ENCODE results near the gene BCKDHB.

Gene BCKDHB

GRCh38 chr6:80331522-80331921 is 225.1 kb downstream of the BCKDHB start:
- Histone ChIP-seq H3K79me1 (ENCODE audit: low read length) (no peaks in the 10 kb centered on the region), H3K27me3 (ENCODE audit: insufficient read depth, low read length) (no peaks in the 10 kb centered on the region), H4K12ac (ENCODE audit: low read depth, low read length) (no peak overlapping the region), H3K4me2 (ENCODE audit: low read length) (no peak overlapping the region), H3K9me3 (ENCODE audit: insufficient read depth, low read depth, low read length) (no peaks in the 10 kb centered on the region), H3K18ac (ENCODE audit: low read length) (no peak overlapping the region), H3K4ac (ENCODE audit: low read depth, low read length) (no peak overlapping the region), H3K79me2 (ENCODE audit: control insufficient read depth, insufficient read depth, low read length, poor library complexity) (no peaks in the 10 kb centered on the region), H2BK5ac (ENCODE audit: low read depth, low read length, poor library complexity) (no peak overlapping the region), H2AK5ac (ENCODE audit: low read length) (no peak overlapping the region), H2BK12ac (ENCODE audit: low read length) (no peak overlapping the region), H3K36me3 (ENCODE audit: control insufficient read depth in 1 of 2, insufficient read depth in 2 of 2, low read length in 2 of 2) (no peaks in the 10 kb centered on the region), H4K8ac (ENCODE audit: low read depth, low read length) (no peak overlapping the region), H3K9ac (ENCODE audit: low read length) (no peak overlapping the region), H3K4me3 (ENCODE audit: low read depth, low read length) (no peak overlapping the region), H3K4me1 (ENCODE audit: control insufficient read depth in 1 of 2, insufficient read depth in 2 of 2, low read length in 2 of 2) (peaks cover 0 to 3% of the 10 kb centered on the region in 2 experiments), H4K91ac (ENCODE audit: low read depth, low read length) (no peak overlapping the region), H3K27ac (ENCODE audit: low read depth, low read length) (no peak overlapping the region), H3K14ac (ENCODE audit: low read length) (no peak overlapping the region), H2BK120ac (ENCODE audit: insufficient read depth, low read length, poor library complexity) (no peak overlapping the region), H2AFZ (ENCODE audit: insufficient read depth, low read length, poor library complexity) (no peak overlapping the region), H3K23ac (ENCODE audit: low read length) (no peak overlapping the region)
- no CpG with 5 or more reads among the region's 2 CpGs for WGBS (ENCODE audit: extremely low coverage, insufficient coverage, insufficient read length)
- no peak for DNase-seq

- no peaks in the 10 kb centered on the region for H3K27me3 ChIP-seq (ENCODE audit: insufficient read depth, low read length)
- H2AK5ac ChIP-seq (ENCODE audit: low read length) = no peak overlapping the region
- H2BK120ac ChIP-seq (ENCODE audit: insufficient read depth, low read length, poor library complexity) = no peak overlapping the region
- H3K4me1 ChIP-seq (ENCODE audit: control insufficient read depth in 1 of 2, insufficient read depth in 2 of 2, low read length in 2 of 2) = peaks cover 0 to 3% of the 10 kb centered on the region in 2 experiments
- no peak overlapping the region for H3K23ac ChIP-seq (ENCODE audit: low read length)
- H4K91ac ChIP-seq (ENCODE audit: low read depth, low read length) = no peak overlapping the region
- H3K9me3 ChIP-seq (ENCODE audit: insufficient read depth, low read depth, low read length) = no peaks in the 10 kb centered on the region
- H3K79me1 ChIP-seq (ENCODE audit: low read length) = no peaks in the 10 kb centered on the region
- H3K4me2 ChIP-seq (ENCODE audit: low read length) = no peak overlapping the region
- H3K18ac ChIP-seq (ENCODE audit: low read length) = no peak overlapping the region
- H3K27ac ChIP-seq (ENCODE audit: low read depth, low read length) = no peak overlapping the region
- H3K79me2 ChIP-seq (ENCODE audit: control insufficient read depth, insufficient read depth, low read length, poor library complexity) = no peaks in the 10 kb centered on the region
- no peaks in the 10 kb centered on the region for H3K36me3 ChIP-seq (ENCODE audit: control insufficient read depth in 1 of 2, insufficient read depth in 2 of 2, low read length in 2 of 2)
- no peak overlapping the region for H3K4ac ChIP-seq (ENCODE audit: low read depth, low read length)
- H2BK5ac ChIP-seq (ENCODE audit: low read depth, low read length, poor library complexity) = no peak overlapping the region
- no peak overlapping the region for H2AFZ ChIP-seq (ENCODE audit: insufficient read depth, low read length, poor library complexity)
- DNase-seq = no peak
- no peak overlapping the region for H4K8ac ChIP-seq (ENCODE audit: low read depth, low read length)
- H3K14ac ChIP-seq (ENCODE audit: low read length) = no peak overlapping the region
- H4K12ac ChIP-seq (ENCODE audit: low read depth, low read length) = no peak overlapping the region
- H3K4me3 ChIP-seq (ENCODE audit: low read depth, low read length) = no peak overlapping the region
- no CpG with 5 or more reads among the region's 3 CpGs for WGBS (ENCODE audit: extremely low coverage, insufficient coverage, insufficient read length)
- H3K9ac ChIP-seq (ENCODE audit: low read length) = no peak overlapping the region
- no peak overlapping the region for H2BK12ac ChIP-seq (ENCODE audit: low read length)
These were observed 225.5 kb downstream of the BCKDHB start for GRCh38 chr6:80331974-80332373.

DNA sequence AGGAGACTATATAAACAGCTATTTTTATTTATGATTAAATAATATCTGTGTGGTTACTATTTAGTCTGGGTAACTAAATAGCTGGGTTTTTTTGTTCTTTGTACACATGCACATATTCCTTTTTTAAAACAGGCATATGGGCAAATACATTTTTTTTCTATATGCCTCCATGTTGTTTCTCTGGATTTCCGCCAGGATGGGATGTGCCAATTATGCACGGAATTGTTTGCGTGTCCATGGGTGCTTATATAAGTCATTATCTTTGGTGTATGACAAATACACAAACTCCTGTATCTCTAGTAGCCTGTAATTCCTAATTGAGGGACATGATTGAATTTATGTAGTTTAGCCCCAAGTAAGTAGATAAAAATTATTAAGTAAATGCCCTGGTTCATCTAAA is 226.9 kb downstream of the BCKDHB start:
- no peak overlapping the region for H2AFZ ChIP-seq (ENCODE audit: insufficient read depth, low read length, poor library complexity)
- H2BK5ac ChIP-seq (ENCODE audit: low read depth, low read length, poor library complexity) = no peak overlapping the region
- no peak overlapping the region for H3K27ac ChIP-seq (ENCODE audit: low read depth, low read length)
- no peaks in the 10 kb centered on the region for H3K9me3 ChIP-seq (ENCODE audit: insufficient read depth, low read depth, low read length)
- no peaks in the 10 kb centered on the region for H3K36me3 ChIP-seq (ENCODE audit: control insufficient read depth in 1 of 2, insufficient read depth in 2 of 2, low read length in 2 of 2)
- DNase-seq = no peak
- H3K4ac ChIP-seq (ENCODE audit: low read depth, low read length) = no peak overlapping the region
- H4K91ac ChIP-seq (ENCODE audit: low read depth, low read length) = no peak overlapping the region
- peaks cover 0 to 3% of the 10 kb centered on the region in 2 experiments for H3K4me1 ChIP-seq (ENCODE audit: control insufficient read depth in 1 of 2, insufficient read depth in 2 of 2, low read length in 2 of 2)
- H3K4me3 ChIP-seq (ENCODE audit: low read depth, low read length) = no peak overlapping the region
- H3K14ac ChIP-seq (ENCODE audit: low read length) = no peak overlapping the region
- H3K23ac ChIP-seq (ENCODE audit: low read length) = no peak overlapping the region
- H3K27me3 ChIP-seq (ENCODE audit: insufficient read depth, low read length) = no peaks in the 10 kb centered on the region
- no peak overlapping the region for H4K8ac ChIP-seq (ENCODE audit: low read depth, low read length)
- no peak overlapping the region for H3K9ac ChIP-seq (ENCODE audit: low read length)
- no peak overlapping the region for H2BK120ac ChIP-seq (ENCODE audit: insufficient read depth, low read length, poor library complexity)
- WGBS (ENCODE audit: extremely low coverage, insufficient coverage, insufficient read length) = no CpG with 5 or more reads among the region's 3 CpGs
- no peak overlapping the region for H3K4me2 ChIP-seq (ENCODE audit: low read length)
- H3K18ac ChIP-seq (ENCODE audit: low read length) = no peak overlapping the region
- no peaks in the 10 kb centered on the region for H3K79me1 ChIP-seq (ENCODE audit: low read length)
- H3K79me2 ChIP-seq (ENCODE audit: control insufficient read depth, insufficient read depth, low read length, poor library complexity) = no peaks in the 10 kb centered on the region
- H4K12ac ChIP-seq (ENCODE audit: low read depth, low read length) = no peak overlapping the region
- no peak overlapping the region for H2AK5ac ChIP-seq (ENCODE audit: low read length)
- no peak overlapping the region for H2BK12ac ChIP-seq (ENCODE audit: low read length)

DNA sequence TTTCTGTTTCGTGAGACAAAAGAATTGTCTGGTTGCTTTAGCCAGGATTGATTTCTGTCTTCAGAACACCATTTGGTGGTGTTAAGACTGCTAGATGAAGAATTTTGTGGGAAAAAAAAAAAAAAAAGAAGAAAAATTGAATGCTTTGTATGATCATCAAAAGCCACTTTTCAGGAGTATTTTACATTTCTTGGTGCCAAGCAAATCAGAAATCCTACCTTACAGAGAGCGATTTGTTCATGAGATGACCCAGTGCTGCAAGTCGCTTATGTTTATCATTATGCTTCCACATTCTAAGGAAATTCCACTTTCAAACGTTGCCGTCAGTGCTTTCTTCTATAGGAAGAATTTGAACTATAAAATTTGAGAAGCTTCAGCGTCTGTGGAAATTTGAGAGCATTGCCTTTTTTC is 228.7 kb downstream of the BCKDHB start:
- Histone ChIP-seq H2AFZ (ENCODE audit: insufficient read depth, low read length, poor library complexity) (no peak overlapping the region), H3K4ac (ENCODE audit: low read depth, low read length) (no peak overlapping the region), H2BK5ac (ENCODE audit: low read depth, low read length, poor library complexity) (no peak overlapping the region), H3K9ac (ENCODE audit: low read length) (no peak overlapping the region), H4K12ac (ENCODE audit: low read depth, low read length) (no peak overlapping the region), H3K4me1 (ENCODE audit: control insufficient read depth in 1 of 2, insufficient read depth in 2 of 2, low read length in 2 of 2) (no peaks in the 10 kb centered on the region), H3K18ac (ENCODE audit: low read length) (no peak overlapping the region), H3K36me3 (ENCODE audit: control insufficient read depth in 1 of 2, insufficient read depth in 2 of 2, low read length in 2 of 2) (no peaks in the 10 kb centered on the region), H2BK12ac (ENCODE audit: low read length) (no peak overlapping the region), H3K4me2 (ENCODE audit: low read length) (no peak overlapping the region), H2AK5ac (ENCODE audit: low read length) (no peak overlapping the region), H3K27ac (ENCODE audit: low read depth, low read length) (no peak overlapping the region), H3K4me3 (ENCODE audit: low read depth, low read length) (no peak overlapping the region), H3K23ac (ENCODE audit: low read length) (no peak overlapping the region), H2BK120ac (ENCODE audit: insufficient read depth, low read length, poor library complexity) (no peak overlapping the region), H4K8ac (ENCODE audit: low read depth, low read length) (no peak overlapping the region), H3K27me3 (ENCODE audit: insufficient read depth, low read length) (no peaks in the 10 kb centered on the region), H3K79me2 (ENCODE audit: control insufficient read depth, insufficient read depth, low read length, poor library complexity) (no peaks in the 10 kb centered on the region), H4K91ac (ENCODE audit: low read depth, low read length) (no peak overlapping the region), H3K9me3 (ENCODE audit: insufficient read depth, low read depth, low read length) (no peaks in the 10 kb centered on the region), H3K14ac (ENCODE audit: low read length) (no peak overlapping the region), H3K79me1 (ENCODE audit: low read length) (no peaks in the 10 kb centered on the region)
- peak in 1 of 2 donors; percentile 6 for DNase-seq
- no CpG with 5 or more reads among the region's 6 CpGs for WGBS (ENCODE audit: extremely low coverage, insufficient coverage, insufficient read length)
